Nephron (organoid): ENCODE results near the gene PTPRD.

Experiments
- H3K27ac Mint-ChIP-seq, 3 experiments: 2 replicates each; pipeline ENCODE4 v1.8.0; 2020; ENCODE audit warnings: mixed read lengths in 3 of 3, mild to moderate bottlenecking in 2 of 3, moderate library complexity in 1 of 3
- H3K27me3 Mint-ChIP-seq: 2 replicates; pipeline ENCODE4 v1.8.0; 2021; ENCODE audit warnings: low read depth, mild to moderate bottlenecking, moderate library complexity, mixed read lengths
- H3K36me3 Mint-ChIP-seq: 2 replicates; pipeline ENCODE4 v1.8.0; 2020; ENCODE audit warnings: low read depth, mixed read lengths
- H3K4me1 Mint-ChIP-seq: 2 replicates; pipeline ENCODE4 v1.8.0; 2020; ENCODE audit warnings: mixed read lengths
- H3K4me3 Mint-ChIP-seq, 3 experiments: 2 replicates each; pipeline ENCODE4 v1.8.0; 2020; ENCODE audit warnings: mild to moderate bottlenecking in 3 of 3, mixed read lengths in 3 of 3, moderate library complexity in 2 of 3
- H3K9me3 Mint-ChIP-seq: 2 replicates; pipeline ENCODE4 v1.8.0; 2020; ENCODE audit warnings: mixed read lengths
- CTCF ChIP-seq, 3 experiments: fragments of 200-600 bp; sonication (generic); IDR thresholded peaks; one replicate each; pipeline ENCODE4 v1.5.0; 2021; ENCODE audit warnings: antibody characterized with exemption in 3 of 3; ENCODE audit not compliant: unreplicated experiment in 3 of 3

Gene PTPRD

GRCh38 chr9:9730174-9730573, 882.6 kb downstream of the PTPRD start:
- H3K9me3 Mint-ChIP-seq = no peaks in the 10 kb centered on the region
- TF ChIP-seq CTCF (IDR thresholded peaks at IDR 0.05; ENCODE audit: unreplicated experiment in 3 of 3) = no peak
- H3K4me1 Mint-ChIP-seq = no peaks in the 10 kb centered on the region
- H3K27me3 Mint-ChIP-seq = no peaks in the 10 kb centered on the region
- H3K4me3 Mint-ChIP-seq = no peak overlapping the region
- H3K27ac Mint-ChIP-seq = no peak overlapping the region
- no peaks in the 10 kb centered on the region for H3K36me3 Mint-ChIP-seq

GRCh38 chr9:9729082-9729481, 883.7 kb downstream of the PTPRD start:
- H3K36me3 Mint-ChIP-seq = no peaks in the 10 kb centered on the region
- TF ChIP-seq CTCF (IDR thresholded peaks at IDR 0.05; ENCODE audit: unreplicated experiment in 3 of 3) = no peak
- no peaks in the 10 kb centered on the region for H3K4me1 Mint-ChIP-seq
- H3K27me3 Mint-ChIP-seq = no peaks in the 10 kb centered on the region
- H3K9me3 Mint-ChIP-seq = no peaks in the 10 kb centered on the region
- H3K27ac Mint-ChIP-seq = no peak overlapping the region
- H3K4me3 Mint-ChIP-seq = no peak overlapping the region

- no peak for TF ChIP-seq CTCF (IDR thresholded peaks at IDR 0.05; ENCODE audit: unreplicated experiment in 3 of 3)
- H3K36me3 Mint-ChIP-seq = no peaks in the 10 kb centered on the region
- no peaks in the 10 kb centered on the region for H3K27me3 Mint-ChIP-seq
- H3K9me3 Mint-ChIP-seq = peaks cover 2% of the 10 kb centered on the region
- no peaks in the 10 kb centered on the region for H3K4me1 Mint-ChIP-seq
- no peak overlapping the region for H3K4me3 Mint-ChIP-seq
- no peak overlapping the region for H3K27ac Mint-ChIP-seq
Measured at GRCh38 chr9:9719373-9720112, 893.3 kb downstream of the PTPRD start.

GRCh38 chr9:9718691-9719090, 894.1 kb downstream of the PTPRD start:
- Mint-ChIP-seq H3K4me3 (no peak overlapping the region), H3K27me3 (no peaks in the 10 kb centered on the region), H3K9me3 (peaks cover 2% of the 10 kb centered on the region), H3K27ac (no peak overlapping the region), H3K36me3 (no peaks in the 10 kb centered on the region), H3K4me1 (no peaks in the 10 kb centered on the region)
- TF ChIP-seq CTCF (IDR thresholded peaks at IDR 0.05; ENCODE audit: unreplicated experiment in 3 of 3) = no peak

GRCh38 chr9:9679433-9679832, 933.4 kb downstream of the PTPRD start:
- Mint-ChIP-seq H3K36me3 (no peaks in the 10 kb centered on the region), H3K9me3 (no peaks in the 10 kb centered on the region), H3K4me1 (no peaks in the 10 kb centered on the region), H3K27me3 (no peaks in the 10 kb centered on the region), H3K4me3 (no peak overlapping the region), H3K27ac (no peak overlapping the region)
- TF ChIP-seq CTCF (IDR thresholded peaks at IDR 0.05; ENCODE audit: unreplicated experiment in 3 of 3) = no peak

GRCh38 chr9:9674461-9674860, 938.3 kb downstream of the PTPRD start:
- Mint-ChIP-seq H3K27ac (no peak overlapping the region), H3K36me3 (no peaks in the 10 kb centered on the region), H3K4me3 (no peak overlapping the region), H3K27me3 (no peaks in the 10 kb centered on the region), H3K4me1 (no peaks in the 10 kb centered on the region), H3K9me3 (no peaks in the 10 kb centered on the region)
- no peak for TF ChIP-seq CTCF (IDR thresholded peaks at IDR 0.05; ENCODE audit: unreplicated experiment in 3 of 3)
